ENCODE data around the gene YEATS4. TPM values are rescaled to one million over a fixed set of nuclear protein-coding genes. Genes with fewer than 3 reads are reported as not detected.

The YEATS4 gene
- total RNA-seq, 1 donor, result 37.2 TPM

DNA sequence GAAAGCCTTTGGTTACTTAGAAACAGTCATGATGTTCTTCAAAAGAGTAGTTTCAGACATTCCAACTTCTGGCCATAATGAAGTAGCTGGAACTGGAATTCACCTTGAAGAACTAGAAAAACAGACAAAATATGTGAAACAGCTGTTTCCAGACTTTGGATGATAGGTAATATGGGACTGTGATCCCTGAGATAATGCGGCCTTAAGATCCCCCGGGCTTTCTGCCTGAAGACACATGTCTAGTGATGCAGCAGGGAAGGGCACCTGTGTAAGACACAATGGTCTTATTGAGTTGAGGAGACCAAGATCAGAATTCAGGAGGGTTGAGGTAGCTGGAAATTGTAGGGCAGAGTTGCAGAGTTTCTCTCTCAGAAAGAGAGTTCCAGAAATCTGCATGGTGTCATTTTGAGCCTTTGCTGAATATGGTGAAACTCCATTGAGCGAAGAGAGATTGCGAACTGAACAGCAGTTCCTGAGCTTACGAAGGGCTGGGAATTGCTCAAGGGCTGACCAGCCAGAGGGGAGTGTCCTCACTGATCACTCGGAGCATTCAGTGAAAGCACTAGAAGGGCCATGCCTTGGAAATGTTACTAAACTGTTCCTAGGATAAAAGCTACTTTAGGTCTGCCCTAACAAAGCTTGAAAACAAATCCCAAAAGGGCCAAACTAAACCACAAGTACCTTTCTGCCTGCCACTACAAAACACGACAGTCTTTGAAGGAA, 69.0 kb downstream of the YEATS4 start:
- no peak for TF ChIP-seq CTCF (IDR thresholded peaks at IDR 0.05; ENCODE audit: insufficient read depth, low read length)
- no peak overlapping the region for H3K4me3 ChIP-seq (ENCODE audit: low read depth, low read length)
- peak; percentile 38 for DNase-seq (ENCODE audit: low read depth)

DNA sequence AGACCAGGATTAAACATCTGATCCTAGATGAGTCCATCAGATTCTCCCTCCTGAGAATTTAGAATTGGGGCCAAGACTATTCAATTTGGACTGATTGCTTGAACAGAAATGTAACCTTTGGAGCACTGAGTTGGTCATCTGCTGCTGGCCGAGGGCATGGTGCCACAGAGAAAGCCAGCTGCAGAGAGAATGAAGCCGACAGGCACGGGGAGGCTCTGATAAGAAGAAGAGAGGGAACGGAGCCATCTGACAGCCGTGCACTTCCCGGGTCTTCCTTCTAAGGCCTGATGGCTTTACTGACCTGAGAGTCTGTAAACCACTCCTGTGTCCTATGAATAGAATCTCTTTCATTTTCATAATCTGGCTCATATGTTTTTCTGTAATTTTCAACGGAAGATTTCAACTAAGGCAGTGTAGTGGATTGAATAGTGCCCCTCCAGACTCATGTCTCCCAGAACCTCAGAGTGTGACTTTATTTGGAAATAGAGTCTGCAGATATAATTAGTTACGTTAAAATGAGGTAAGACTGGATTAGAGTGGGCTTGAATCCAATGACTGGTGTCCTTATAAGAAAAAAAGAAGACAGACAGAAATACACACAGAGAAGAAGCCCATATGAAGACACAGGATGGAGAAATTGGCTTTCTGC, 71.5 kb downstream of the YEATS4 start:
- TF ChIP-seq CTCF (IDR thresholded peaks at IDR 0.05; ENCODE audit: insufficient read depth, low read length), result no peak
- no peak overlapping the region for H3K4me3 ChIP-seq (ENCODE audit: low read depth, low read length)
- no peak for DNase-seq (ENCODE audit: low read depth)

DNA sequence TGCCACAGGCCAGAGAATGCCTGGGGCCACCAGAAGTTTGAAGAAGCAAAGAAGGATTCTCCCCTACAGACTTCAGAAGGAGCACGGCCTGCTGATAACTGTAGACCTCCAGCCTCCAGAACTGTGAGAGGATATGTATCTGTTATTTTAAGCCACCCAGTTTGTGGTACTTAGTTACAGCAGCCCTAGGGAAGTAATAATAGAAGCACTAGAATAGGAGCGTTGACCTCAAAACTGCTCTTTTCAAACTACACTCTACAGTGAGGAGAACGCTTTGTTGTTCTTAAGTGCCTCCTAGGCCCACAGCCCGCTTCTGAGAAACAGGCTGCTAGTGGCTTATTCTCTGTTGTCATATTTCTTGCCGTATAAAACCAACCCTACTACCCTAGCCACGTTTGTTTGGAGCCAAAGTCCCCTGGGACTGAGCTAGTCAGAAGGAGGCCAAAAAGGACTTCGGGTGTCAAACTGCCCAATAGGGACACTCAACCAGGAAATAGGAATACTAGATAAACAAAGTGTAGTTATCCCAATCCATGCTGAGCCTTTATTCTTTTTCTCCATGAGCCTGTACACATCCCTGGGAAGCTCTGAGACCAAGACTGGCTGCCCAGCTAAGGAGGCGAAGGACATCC, 72.2 kb downstream of the YEATS4 start:
- DNase-seq (ENCODE audit: low read depth), result no peak
- no peak overlapping the region for H3K4me3 ChIP-seq (ENCODE audit: low read depth, low read length)
- TF ChIP-seq CTCF (IDR thresholded peaks at IDR 0.05; ENCODE audit: insufficient read depth, low read length), result no peak

GRCh38 chr12:69433653-69434052, 74.1 kb downstream of the YEATS4 start:
- no peak overlapping the region for H3K4me3 ChIP-seq (ENCODE audit: low read depth, low read length)
- no peak for DNase-seq (ENCODE audit: low read depth)
- TF ChIP-seq CTCF (IDR thresholded peaks at IDR 0.05; ENCODE audit: insufficient read depth, low read length), result no peak

DNA sequence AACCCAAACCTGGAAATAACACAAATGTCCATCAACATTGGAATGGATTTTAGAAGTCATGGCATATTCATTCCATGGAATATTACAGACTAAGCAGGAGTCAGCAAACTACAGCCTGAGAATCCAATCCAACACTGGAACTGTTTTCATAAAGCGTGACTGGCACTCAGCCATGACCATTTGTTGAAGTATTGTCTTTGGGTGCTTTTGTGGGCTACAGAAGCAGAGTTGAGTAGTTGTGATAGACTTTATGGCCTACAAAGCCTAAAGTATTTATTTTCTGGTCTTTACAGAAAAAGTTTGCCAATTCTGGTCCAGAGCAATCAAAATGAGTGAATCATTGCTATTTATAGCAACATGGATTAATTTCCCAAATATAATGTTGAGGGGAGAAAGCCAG, 76.1 kb downstream of the YEATS4 start:
- H3K4me3 ChIP-seq (ENCODE audit: low read depth, low read length), result no peak overlapping the region
- TF ChIP-seq CTCF (IDR thresholded peaks at IDR 0.05; ENCODE audit: insufficient read depth, low read length), result no peak
- peak; percentile 90 for DNase-seq (ENCODE audit: low read depth)

DNA sequence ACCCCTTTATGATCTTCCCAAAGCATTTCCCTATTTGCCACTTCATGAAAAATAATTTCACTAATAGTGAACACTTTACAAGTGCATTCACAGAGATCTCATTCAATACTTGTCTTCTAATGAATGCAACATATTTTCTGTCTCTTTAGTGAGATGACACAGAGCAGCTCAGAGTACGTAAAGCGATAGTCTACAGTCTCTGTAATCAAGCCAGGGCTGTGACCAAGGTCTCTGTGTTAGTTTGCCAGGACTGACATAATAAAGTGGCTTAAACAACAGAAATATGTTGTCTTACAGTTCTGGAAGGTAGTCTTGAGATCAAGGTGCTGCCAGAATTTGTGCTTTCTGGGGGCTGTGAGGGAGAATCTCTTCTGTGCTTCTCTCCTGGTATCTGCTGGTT, 77.5 kb downstream of the YEATS4 start:
- TF ChIP-seq CTCF (IDR thresholded peaks at IDR 0.05; ENCODE audit: insufficient read depth, low read length), result no peak
- H3K4me3 ChIP-seq (ENCODE audit: low read depth, low read length), result no peak overlapping the region
- no peak for DNase-seq (ENCODE audit: low read depth)

Measured in fibroblast of the aortic adventitia (primary cell).